Liver (tissue), 9 donors: Measurements from ENCODE around the gene PIWIL4. TPM values are rescaled to one million over a fixed set of nuclear protein-coding genes. Genes with fewer than 3 reads are reported as not detected.

Experiments used
- DNase-seq: peaks from one replicate; pipeline ENCODE4 v3.0.0-alpha.2; 2017; ENCODE audit warnings: low spot score
- H3K27ac ChIP-seq, 2 donors: one replicate each; pipeline ENCODE4 v1.7.0; 2013; ENCODE audit warnings: inconsistent platforms in 2 of 2, low read length in 2 of 2, control low read depth in 1 of 2, low read depth in 1 of 2, mild to moderate bottlenecking in 1 of 2
- H3K27me3 ChIP-seq, 4 donors: one replicate each; pipeline versions ENCODE4 v1.6.1 to v1.7.0; 2013; ENCODE audit warnings: low read length in 3 of 4, inconsistent platforms in 1 of 4, mild to moderate bottlenecking in 1 of 4, moderate library complexity in 1 of 4; ENCODE audit not compliant: control insufficient read depth in 4 of 4, insufficient read depth in 4 of 4
- H3K36me3 ChIP-seq, 4 donors: one replicate each; pipeline versions ENCODE4 v1.6.1 to v1.7.0; 2013; ENCODE audit warnings: low read length in 3 of 4, mild to moderate bottlenecking in 3 of 4, low read depth in 1 of 4, moderate library complexity in 1 of 4; ENCODE audit not compliant: control insufficient read depth in 4 of 4, insufficient read depth in 3 of 4
- H3K4me1 ChIP-seq, 4 donors: one replicate each; pipeline versions ENCODE4 v1.6.1 to v1.7.0; 2013; ENCODE audit warnings: low read length in 3 of 4, mild to moderate bottlenecking in 3 of 4, moderate library complexity in 1 of 4; ENCODE audit not compliant: control insufficient read depth in 4 of 4, insufficient read depth in 4 of 4
- H3K4me3 ChIP-seq, 3 donors: one replicate each; pipeline versions ENCODE4 v1.6.1 to v1.7.0; 2013; ENCODE audit warnings: low read length in 3 of 3, control low read depth in 1 of 3, low read depth in 1 of 3, mild to moderate bottlenecking in 1 of 3
- H3K9ac ChIP-seq, 2 donors: one replicate each; pipeline ENCODE4 v1.7.0; 2013; ENCODE audit warnings: low read length in 2 of 2, mild to moderate bottlenecking in 2 of 2, moderate library complexity in 2 of 2, control low read depth in 1 of 2, low read depth in 1 of 2
- H3K9me3 ChIP-seq, 4 donors: one replicate each; pipeline versions ENCODE4 v1.6.1 to v1.7.0; 2013; ENCODE audit warnings: low read length in 3 of 4; ENCODE audit not compliant: control insufficient read depth in 4 of 4
- ATF3 ChIP-seq: IDR thresholded peaks from 2 replicates; pipeline ENCODE4 v1.6.1; 2016; ENCODE audit warnings: antibody characterized with exemption
- CTCF ChIP-seq: fragments of 150-350 bp; IDR thresholded peaks from 2 replicates; pipeline ENCODE4 v1.5.1; 2017; ENCODE audit warnings: improper control_type of control experiment, low read depth, low read length; ENCODE audit not compliant: missing input control
- EGR1 ChIP-seq, 2 donors: IDR thresholded peaks; 2 replicates each; pipeline ENCODE4 v1.6.1; 2016 to 2018; ENCODE audit warnings: antibody characterized with exemption in 2 of 2, low read depth in 2 of 2
- FOXA1 ChIP-seq: IDR thresholded peaks from 2 replicates; pipeline ENCODE4 v1.6.1; 2016; ENCODE audit warnings: antibody characterized with exemption
- GABPA ChIP-seq, 2 donors: IDR thresholded peaks in 1 of 2; conservative IDR thresholded peaks in 1 of 2; 2 replicates each; pipeline ENCODE4 v1.6.1; 2016; ENCODE audit warnings: antibody characterized with exemption in 2 of 2, mild to moderate bottlenecking in 1 of 2, moderate library complexity in 1 of 2
- HNF4A ChIP-seq, 2 donors: conservative IDR thresholded peaks; 2 replicates each; pipeline ENCODE4 v1.6.1; 2016; ENCODE audit warnings: antibody characterized with exemption in 2 of 2, mild to moderate bottlenecking in 2 of 2
- MAX ChIP-seq: IDR thresholded peaks from 2 replicates; pipeline ENCODE4 v1.6.1; 2016; ENCODE audit warnings: antibody characterized with exemption
- NR2F2 ChIP-seq: IDR thresholded peaks from 2 replicates; pipeline ENCODE4 v1.6.1; 2016; ENCODE audit warnings: antibody characterized with exemption
- RAD21 ChIP-seq, 2 donors: IDR thresholded peaks; 2 replicates each; pipeline ENCODE4 v1.6.1; 2016; ENCODE audit warnings: antibody characterized with exemption in 2 of 2, mild to moderate bottlenecking in 2 of 2
- REST ChIP-seq: IDR thresholded peaks from 2 replicates; pipeline ENCODE4 v1.6.1; 2016; ENCODE audit warnings: antibody characterized with exemption, mild to moderate bottlenecking
- RXRA ChIP-seq, 2 donors: IDR thresholded peaks; 2 replicates each; pipeline ENCODE4 v1.6.1; 2017 to 2018; ENCODE audit warnings: antibody characterized with exemption in 2 of 2, mild to moderate bottlenecking in 1 of 2
- SP1 ChIP-seq: IDR thresholded peaks from 2 replicates; pipeline ENCODE4 v1.6.1; 2018; ENCODE audit warnings: antibody characterized with exemption, mild to moderate bottlenecking
- YY1 ChIP-seq: IDR thresholded peaks from 2 replicates; pipeline ENCODE4 v1.6.1; 2016; ENCODE audit warnings: antibody characterized with exemption, mild to moderate bottlenecking
- ZBTB33 ChIP-seq: IDR thresholded peaks from 2 replicates; pipeline ENCODE4 v1.6.1; 2016; ENCODE audit warnings: antibody characterized with exemption
- WGBS: extraction: QIAGEN DNeasy Blood & Tissue Kit; methylation state at CpG from one replicate; pipeline ENCODE4 v1.1.7; 2013; 5-methylcytosine and 5-hydroxymethylcytosine counted together
- polyA plus RNA-seq, 2 donors: library from polyadenylated mRNA; stranded (reverse) in 1 of 2; unstranded in 1 of 2; fragments of 200-250 nt in 1 of 2; fragments of >200 nt in 1 of 2; fragmentation: Nextera tagmentation in 1 of 2; extraction: Ambion mirVana in 1 of 2; gene quantifications; one replicate each; pipeline versions ENCODE4 v1.2.1 to v1.2.3, GENCODE V29; 2013 to 2015
- total RNA-seq, 2 donors: library from RNA; depleted of rRNA; stranded (reverse); fragments of >200 nt; gene quantifications; one replicate each; pipeline ENCODE4 v1.2.3, GENCODE V29; 2014
- donor health status: healthy.
- donor health status: healthy.
- donor health status: healthy.
- donor health status: healthy.
- donor health status: healthy.

PIWIL4 gene
- total and polyA plus RNA-seq, 4 donors = 0.18 to 1.5 (median 0.51) TPM

- TF ChIP-seq CTCF (peak; percentile 62), RXRA (IDR thresholded peaks at IDR 0.05) (peak; percentile 36 to 54)
These were observed 35.5 kb downstream of the PIWIL4 start (continued) for GRCh38 chr11:94602430-94603372.

GRCh38 chr11:94603587-94603986 is 36.4 kb downstream of the PIWIL4 start:
- no peak for DNase-seq
- Histone ChIP-seq H3K9ac (no peak overlapping the region), H3K4me1 (peaks cover 0 to 12% (median 0%) of the 10 kb centered on the region in 4 donors), H3K27ac (peak overlapping the region; percentile 71 to 90), H3K27me3 (no peaks in the 10 kb centered on the region), H3K4me3 (no peak overlapping the region), H3K36me3 (no peaks in the 10 kb centered on the region), H3K9me3 (no peaks in the 10 kb centered on the region)
- TF ChIP-seq ATF3 (no peak), CTCF (no peak), REST (no peak), FOXA1 (no peak), RAD21 (IDR thresholded peaks at IDR 0.05) (no peak), HNF4A (conservative IDR thresholded peaks at IDR 0.05) (no peak)
- WGBS = 97% methylated on average over 1 of the region's 1 CpG

- Histone ChIP-seq H3K9me3 (no peaks in the 10 kb centered on the region), H3K4me3 (no peak overlapping the region), H3K9ac (no peak overlapping the region), H3K27me3 (no peaks in the 10 kb centered on the region), H3K4me1 (peaks cover 0 to 12% (median 0%) of the 10 kb centered on the region in 4 donors), H3K36me3 (no peaks in the 10 kb centered on the region), H3K27ac (no peak overlapping the region)
- WGBS = 75% methylated on average over 3 of the region's 3 CpGs
- no peak for DNase-seq
- no peak for TF ChIP-seq HNF4A (conservative IDR thresholded peaks at IDR 0.05)
- no peak for TF ChIP-seq MAX
- no peak for TF ChIP-seq ZBTB33
- TF ChIP-seq YY1 = no peak
- TF ChIP-seq SP1 = no peak
- no peak for TF ChIP-seq RAD21 (IDR thresholded peaks at IDR 0.05)
- TF ChIP-seq ATF3 = no peak
- no peak for TF ChIP-seq NR2F2
- TF ChIP-seq GABPA (IDR thresholded peaks at IDR 0.05 in 1 of 2, conservative IDR thresholded peaks at IDR 0.05 in 1 of 2) = no peak
- TF ChIP-seq RXRA (IDR thresholded peaks at IDR 0.05) = no peak
- TF ChIP-seq EGR1 (IDR thresholded peaks at IDR 0.05; ENCODE audit: low read depth in 2 of 2) = no peak
These were observed 37.3 kb downstream of the PIWIL4 start for GRCh38 chr11:94604482-94604881.
